ENCODE data around the gene PHF19.

PHF19 gene

GRCh38 chr9:120876842-120877240, at the start of gene PHF19:
PHF19 (minus strand) TSS chr9:120877188; CDS start chr9:120874741, 2,447 bp downstream.
- no peak for DNase-seq (ENCODE audit: low read depth)
- no peak for TF ChIP-seq CTCF (IDR thresholded peaks at IDR 0.05; ENCODE audit: low read depth, low read length, missing control alignments)
- in situ Hi-C loops (cut with HindIII; ENCODE audit: low sequenced_read_pairs) = no loop called here
- H3K4me3 ChIP-seq (ENCODE audit: low read depth, low read length) = peak within 1 kb of the TSS; percentile 65

- TF ChIP-seq CTCF (IDR thresholded peaks at IDR 0.05; ENCODE audit: low read depth, low read length, missing control alignments) = no peak
- no peak for DNase-seq (ENCODE audit: low read depth)
- in situ Hi-C loops (cut with HindIII; ENCODE audit: low sequenced_read_pairs) = no loop called here
- no peak within 1 kb of the TSS for H3K4me3 ChIP-seq (ENCODE audit: low read depth, low read length)
Measured at GRCh38 chr9:120926397-120926928, 49.5 kb upstream of the PHF19 start, which contains the start of gene TRAF1. TRAF1 (minus strand) TSS chr9:120926796; CDS start chr9:120926075, 721 bp downstream.

- no peak overlapping the region for H3K4me3 ChIP-seq (ENCODE audit: low read depth, low read length)
- in situ Hi-C loops (cut with HindIII; ENCODE audit: low sequenced_read_pairs) = no loop called here
- DNase-seq (ENCODE audit: low read depth) = peak; percentile 68
- no peak for TF ChIP-seq CTCF (IDR thresholded peaks at IDR 0.05; ENCODE audit: low read depth, low read length, missing control alignments)
Measured at GRCh38 chr9:120925535-120926396, 48.8 kb upstream of the PHF19 start.

- no peak for DNase-seq (ENCODE audit: low read depth)
- in situ Hi-C loops (cut with HindIII; ENCODE audit: low sequenced_read_pairs) = no loop called here
- TF ChIP-seq CTCF (IDR thresholded peaks at IDR 0.05; ENCODE audit: low read depth, low read length, missing control alignments) = no peak
- H3K4me3 ChIP-seq (ENCODE audit: low read depth, low read length) = no peak overlapping the region
Measured at GRCh38 chr9:120924698-120925534, 47.9 kb upstream of the PHF19 start.

GRCh38 chr9:120923620-120924328, 46.8 kb upstream of the PHF19 start:
- in situ Hi-C loops (cut with HindIII; ENCODE audit: low sequenced_read_pairs) = no loop called here
- no peak overlapping the region for H3K4me3 ChIP-seq (ENCODE audit: low read depth, low read length)
- TF ChIP-seq CTCF (IDR thresholded peaks at IDR 0.05; ENCODE audit: low read depth, low read length, missing control alignments) = no peak
- DNase-seq (ENCODE audit: low read depth) = no peak

Measured in astrocyte of the cerebellum (primary cell).